MM.1S (cell line): ENCODE measurements around the gene H1-8.
"Not testable (repeated sequence)": the region's sequence is repeated elsewhere in the genome, so short reads cannot be mapped to it uniquely, and the experiment has no call there.

ENCODE experiments used
- DNase-seq: peaks from one replicate; pipeline ENCODE4 v3.0.0-alpha.2; 2015
- H2AFZ ChIP-seq: fragments of 300-600 bp; sonication (generic); 2 replicates; pipeline ENCODE4 v1.6.0; 2016; ENCODE audit warnings: antibody characterized with exemption, low read length
- H3F3A ChIP-seq: fragments of 300-600 bp; sonication (generic); 2 replicates; pipeline ENCODE4 v1.6.1; 2016; ENCODE audit warnings: mild to moderate bottlenecking, antibody characterized with exemption, low read length, moderate library complexity, mixed read lengths; ENCODE audit not compliant: insufficient read depth
- H3K27ac ChIP-seq: fragments of 300-600 bp; sonication (generic); 2 replicates; pipeline ENCODE4 v1.5.1; 2016; ENCODE audit warnings: mild to moderate bottlenecking, low read length
- H3K27me3 ChIP-seq: fragments of 300-600 bp; sonication (generic); replicated peaks from 2 replicates; pipeline ENCODE4 v1.6.0; 2016; ENCODE audit warnings: low read length; ENCODE audit not compliant: insufficient read depth
- H3K36me3 ChIP-seq: fragments of 300-600 bp; sonication (generic); replicated peaks from 2 replicates; pipeline ENCODE4 v1.6.1; 2016; ENCODE audit warnings: mild to moderate bottlenecking, low read length, mixed read lengths; ENCODE audit not compliant: insufficient read depth
- H3K4me1 ChIP-seq: fragments of 300-600 bp; sonication (generic); 2 replicates; pipeline ENCODE4 v1.6.1; 2016; ENCODE audit warnings: low read length, mixed read lengths
- H3K4me2 ChIP-seq: fragments of 300-600 bp; sonication (generic); 2 replicates; pipeline ENCODE4 v1.6.0; 2016; ENCODE audit warnings: low read depth, low read length
- H3K4me3 ChIP-seq: fragments of 300-600 bp; sonication (generic); 2 replicates; pipeline ENCODE4 v1.5.1; 2016; ENCODE audit warnings: low read length, mixed read lengths
- H3K79me2 ChIP-seq: fragments of 300-600 bp; sonication (generic); 2 replicates; pipeline ENCODE4 v1.6.1; 2016; ENCODE audit warnings: mixed run types, low read length, mixed read lengths
- H3K9ac ChIP-seq: fragments of 300-600 bp; sonication (generic); 2 replicates; pipeline ENCODE4 v1.6.1; 2016; ENCODE audit warnings: low read length, mixed read lengths
- H3K9me2 ChIP-seq: fragments of 300-600 bp; sonication (generic); replicated peaks from 2 replicates; pipeline ENCODE4 v1.6.1; 2016; ENCODE audit warnings: mild to moderate bottlenecking, low read length, mixed read lengths; ENCODE audit not compliant: insufficient read depth
- H3K9me3 ChIP-seq: fragments of 300-600 bp; sonication (generic); replicated peaks from 2 replicates; pipeline ENCODE4 v1.6.1; 2016; ENCODE audit warnings: mild to moderate bottlenecking, low read length, mixed read lengths; ENCODE audit not compliant: insufficient read depth
- H4K20me1 ChIP-seq: fragments of 300-600 bp; sonication (generic); 2 replicates; pipeline ENCODE4 v1.6.1; 2016; ENCODE audit warnings: mild to moderate bottlenecking, low read length, moderate library complexity, mixed read lengths; ENCODE audit not compliant: insufficient read depth
- EZH2 ChIP-seq: fragments of 300-600 bp; sonication (generic); optimal IDR thresholded peaks from 2 replicates; pipeline ENCODE3; 2017; ENCODE audit warnings: low read depth, mild to moderate bottlenecking, antibody characterized with exemption, low read length, mixed read lengths
- EZH2phosphoT487 ChIP-seq: fragments of 300-600 bp; sonication (generic); IDR thresholded peaks from 2 replicates; pipeline ENCODE4 v1.6.1; 2018; ENCODE audit warnings: antibody characterized with exemption, low read length
- TF ChIP-seq, protein P1 (sequence below): fragments of 300-600 bp; sonication (generic); IDR thresholded peaks from 2 replicates; pipeline ENCODE4 v1.5.1; 2016; ENCODE audit warnings: antibody characterized with exemption, low read length, mixed read lengths

Gene H1-8

DNA sequence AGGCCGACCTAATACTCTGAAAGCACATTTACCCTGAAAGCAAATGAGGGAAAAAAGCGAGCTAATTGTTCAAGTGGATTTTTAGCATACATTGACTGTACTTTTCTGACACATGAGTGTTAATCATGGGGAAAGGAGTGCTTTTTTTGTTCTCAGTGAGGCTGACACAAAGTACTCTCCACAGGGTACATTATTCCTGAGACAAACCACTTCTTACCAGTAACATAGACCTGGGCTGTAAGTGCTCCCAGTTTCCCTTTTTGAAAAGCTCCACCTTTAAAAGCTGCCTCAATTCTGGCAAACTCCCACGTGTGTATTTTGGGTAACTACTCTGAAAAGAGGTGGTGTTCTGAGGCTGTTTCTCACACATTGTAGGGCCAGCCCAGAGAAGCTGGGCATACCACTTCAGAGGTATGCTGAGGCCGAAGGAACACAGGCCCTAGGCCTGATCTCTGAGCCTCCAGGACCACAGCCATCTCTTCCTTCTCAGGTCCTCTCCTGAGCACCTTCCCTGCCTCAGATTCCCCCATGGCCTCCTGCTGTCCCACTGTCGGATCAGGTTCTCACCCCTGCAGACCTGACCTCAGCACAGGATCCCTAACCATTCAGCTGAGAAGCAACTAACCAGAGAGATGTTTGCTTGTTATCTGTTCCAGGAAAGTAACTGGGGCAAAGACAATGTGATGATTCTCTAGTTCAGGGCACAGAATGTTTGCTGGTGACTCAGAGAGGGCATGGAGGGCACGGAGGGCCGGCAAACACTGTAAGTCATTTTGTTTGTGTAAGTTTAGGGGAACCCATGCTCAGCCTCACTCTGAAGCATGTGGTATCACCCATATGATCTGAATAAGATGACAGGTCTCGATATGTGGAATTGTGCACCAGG is 44.1 kb upstream of the H1-8 start:
- not testable (repeated sequence) for DNase-seq, H3K79me2 ChIP-seq, H3K27ac ChIP-seq, H3K4me3 ChIP-seq, H3F3A ChIP-seq, H3K9me3 ChIP-seq, H3K9ac ChIP-seq, H2AFZ ChIP-seq, H3K9me2 ChIP-seq, H3K36me3 ChIP-seq, H3K27me3 ChIP-seq, H3K4me2 ChIP-seq, H4K20me1 ChIP-seq, H3K4me1 ChIP-seq

DNA sequence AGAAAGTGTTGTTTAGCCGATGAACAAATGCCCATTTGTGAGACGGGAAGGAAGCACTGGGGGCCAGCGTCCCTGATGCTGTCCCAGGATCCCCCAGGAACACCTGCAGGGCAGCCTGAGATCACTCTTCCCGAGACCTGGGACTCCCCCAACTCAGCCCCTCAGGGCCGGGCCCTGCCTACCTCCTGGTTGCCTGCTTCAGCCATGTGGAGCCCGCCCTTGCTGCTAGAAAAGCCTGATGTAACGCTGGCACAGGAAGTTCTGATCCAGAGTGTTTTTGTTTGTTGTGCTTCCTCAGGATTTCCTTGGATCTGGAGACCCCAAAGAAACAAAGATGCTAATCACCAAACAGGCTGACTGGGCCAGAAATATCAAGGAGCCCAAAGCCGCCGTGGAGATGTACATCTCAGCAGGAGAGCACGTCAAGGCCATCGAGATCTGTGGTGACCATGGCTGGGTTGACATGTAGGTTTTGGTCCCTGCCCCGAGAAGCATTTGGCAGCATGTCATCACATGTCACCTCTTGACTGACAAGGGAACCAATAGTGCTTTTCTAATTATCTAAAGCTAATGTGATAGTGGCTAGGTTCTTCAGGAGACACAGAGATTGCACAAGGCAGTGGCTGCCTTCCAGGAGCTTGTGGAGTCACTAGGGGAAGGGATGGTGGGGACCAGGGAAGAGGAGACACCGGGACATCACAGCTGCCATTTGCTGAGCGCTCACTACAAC is 43.2 kb upstream of the H1-8 start:
- not testable (repeated sequence) for H3K4me3 ChIP-seq, H4K20me1 ChIP-seq, H3K79me2 ChIP-seq, H3K27me3 ChIP-seq, H3F3A ChIP-seq, H3K9ac ChIP-seq, H3K9me2 ChIP-seq, H3K9me3 ChIP-seq, H2AFZ ChIP-seq, DNase-seq, H3K27ac ChIP-seq, H3K4me2 ChIP-seq, H3K36me3 ChIP-seq
- H3K4me1 ChIP-seq, result peaks cover 17% of the 10 kb centered on the region

DNA sequence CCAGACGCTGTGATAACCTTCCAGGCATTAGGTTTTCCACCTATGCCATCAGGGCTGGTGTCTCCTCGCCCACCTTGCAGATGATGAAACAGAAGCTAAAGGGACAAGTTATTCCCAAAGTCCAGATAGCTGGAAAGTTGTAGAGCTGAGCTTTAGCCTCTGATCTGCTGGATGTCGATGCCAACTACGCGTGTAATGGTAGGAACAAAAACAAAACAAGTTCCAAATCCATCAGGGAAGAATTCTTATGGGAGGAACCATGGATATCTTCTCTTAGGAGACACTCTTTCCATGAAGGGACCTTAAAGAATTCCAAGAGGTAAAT is 42.7 kb upstream of the H1-8 start:
- Histone ChIP-seq H3F3A (0 out of 2 replicates have a peak, but pooled peaks cover 5% of the 10 kb centered on the region), H3K27ac (no peak overlapping the region), H4K20me1 (no peaks in the 10 kb centered on the region), H2AFZ (no peak overlapping the region), H3K9me2 (no peaks in the 10 kb centered on the region), H3K4me3 (no peak overlapping the region), H3K9me3 (no peaks in the 10 kb centered on the region), H3K4me2 (no peak overlapping the region), H3K27me3 (no peaks in the 10 kb centered on the region), H3K36me3 (no peaks in the 10 kb centered on the region), H3K4me1 (peaks cover 22% of the 10 kb centered on the region), H3K79me2 (no peaks in the 10 kb centered on the region), H3K9ac (no peak overlapping the region)
- TF ChIP-seq, protein P1, sequence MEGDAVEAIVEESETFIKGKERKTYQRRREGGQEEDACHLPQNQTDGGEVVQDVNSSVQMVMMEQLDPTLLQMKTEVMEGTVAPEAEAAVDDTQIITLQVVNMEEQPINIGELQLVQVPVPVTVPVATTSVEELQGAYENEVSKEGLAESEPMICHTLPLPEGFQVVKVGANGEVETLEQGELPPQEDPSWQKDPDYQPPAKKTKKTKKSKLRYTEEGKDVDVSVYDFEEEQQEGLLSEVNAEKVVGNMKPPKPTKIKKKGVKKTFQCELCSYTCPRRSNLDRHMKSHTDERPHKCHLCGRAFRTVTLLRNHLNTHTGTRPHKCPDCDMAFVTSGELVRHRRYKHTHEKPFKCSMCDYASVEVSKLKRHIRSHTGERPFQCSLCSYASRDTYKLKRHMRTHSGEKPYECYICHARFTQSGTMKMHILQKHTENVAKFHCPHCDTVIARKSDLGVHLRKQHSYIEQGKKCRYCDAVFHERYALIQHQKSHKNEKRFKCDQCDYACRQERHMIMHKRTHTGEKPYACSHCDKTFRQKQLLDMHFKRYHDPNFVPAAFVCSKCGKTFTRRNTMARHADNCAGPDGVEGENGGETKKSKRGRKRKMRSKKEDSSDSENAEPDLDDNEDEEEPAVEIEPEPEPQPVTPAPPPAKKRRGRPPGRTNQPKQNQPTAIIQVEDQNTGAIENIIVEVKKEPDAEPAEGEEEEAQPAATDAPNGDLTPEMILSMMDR, result no peak
- TF ChIP-seq EZH2phosphoT487, result no peak
- no peak for TF ChIP-seq EZH2
- no peak for DNase-seq

DNA sequence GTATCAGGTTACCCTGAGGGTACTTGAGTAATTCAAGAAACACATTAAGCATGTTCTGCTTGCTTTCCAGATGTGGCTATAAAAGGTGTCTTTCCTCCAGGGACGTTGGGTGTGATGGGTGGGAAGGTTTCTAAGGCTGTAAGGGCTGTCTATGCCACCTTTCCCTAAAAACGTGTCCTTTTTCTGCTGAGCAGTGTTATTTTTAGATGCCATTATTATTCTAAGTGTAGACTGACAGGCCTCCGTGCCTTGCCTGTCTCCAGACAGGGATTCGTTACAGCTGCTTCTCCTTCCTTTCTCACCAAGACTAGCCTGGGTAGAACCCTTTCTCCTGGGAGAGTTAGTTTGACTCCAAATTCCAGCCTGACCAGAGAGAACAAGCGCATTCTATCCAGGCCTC is 41.3 kb upstream of the H1-8 start:
- TF ChIP-seq, protein P1, result no peak
- TF ChIP-seq EZH2phosphoT487 (no peak), EZH2 (no peak)
- Histone ChIP-seq H3F3A (0 out of 2 replicates have a peak, but pooled peaks cover 5% of the 10 kb centered on the region), H3K27me3 (no peaks in the 10 kb centered on the region), H3K9me3 (no peaks in the 10 kb centered on the region), H3K9me2 (no peaks in the 10 kb centered on the region), H3K27ac (no peak overlapping the region), H3K9ac (no peak overlapping the region), H4K20me1 (no peaks in the 10 kb centered on the region), H2AFZ (no peak overlapping the region), H3K79me2 (no peaks in the 10 kb centered on the region), H3K4me1 (peaks cover 25% of the 10 kb centered on the region), H3K36me3 (no peaks in the 10 kb centered on the region), H3K4me3 (no peak overlapping the region), H3K4me2 (no peak overlapping the region)
- no peak for DNase-seq
